HPDE6-E6E7 (cell line): ENCODE results near the gene MAP3K6.

Experiments used
- DNase-seq: peaks from one replicate; pipeline ENCODE4 v3.0.0; 2011; ENCODE audit warnings: missing footprints; ENCODE audit errors: extremely low spot score

The MAP3K6 gene

GRCh38 chr1:27357281-27358037 lies 9.3 kb downstream of the MAP3K6 start:
- DNase-seq: peak; percentile 71

GRCh38 chr1:27356619-27357280 lies 10.0 kb downstream of the MAP3K6 start:
- DNase-seq: no peak

- no peak for DNase-seq
These were observed 10.5 kb downstream of the MAP3K6 start for GRCh38 chr1:27356277-27356618.

- no peak for DNase-seq
These were observed 11.1 kb downstream of the MAP3K6 start for GRCh38 chr1:27355683-27356082.

- no peak for DNase-seq
These were observed 13.1 kb downstream of the MAP3K6 start for GRCh38 chr1:27353629-27354028.

- DNase-seq: no peak
These were observed 13.6 kb downstream of the MAP3K6 start for GRCh38 chr1:27353166-27353565.

- no peak for DNase-seq
These were observed 15.1 kb downstream of the MAP3K6 start for GRCh38 chr1:27351541-27352107.

GRCh38 chr1:27350663-27351540 lies 15.9 kb downstream of the MAP3K6 start:
- no peak for DNase-seq

GRCh38 chr1:27349784-27350662 lies 16.7 kb downstream of the MAP3K6 start:
- DNase-seq: no peak

GRCh38 chr1:27348861-27349783 lies 17.6 kb downstream of the MAP3K6 start:
- DNase-seq: no peak

- DNase-seq: no peak
These were observed 19.7 kb downstream of the MAP3K6 start for GRCh38 chr1:27346991-27347624.

GRCh38 chr1:27346357-27346756 lies 20.4 kb downstream of the MAP3K6 start:
- DNase-seq: no peak

GRCh38 chr1:27345272-27345671 lies 21.5 kb downstream of the MAP3K6 start:
- DNase-seq: no peak

- no peak for DNase-seq
These were observed 23.1 kb downstream of the MAP3K6 start for GRCh38 chr1:27343639-27344025.

- DNase-seq: peak; percentile 99
These were observed 23.8 kb downstream of the MAP3K6 start for GRCh38 chr1:27342778-27343638.

GRCh38 chr1:27342391-27342777 lies 24.4 kb downstream of the MAP3K6 start:
- DNase-seq: no peak

GRCh38 chr1:27341525-27342252 lies 25.1 kb downstream of the MAP3K6 start, which contains the start of gene SYTL1:
Gene SYTL1, plus strand, starts transcription at chr1:27342022. Its CDS starts 3,313 bp downstream, at chr1:27345335.
- peak; percentile 88 for DNase-seq

- DNase-seq: no peak
These were observed 27.5 kb downstream of the MAP3K6 start for GRCh38 chr1:27339213-27339612.
